Body of pancreas (tissue), 4 donors: ENCODE data around the gene IPPK.

Experiments used
- CTCF ChIP-seq, 7 experiments: fragments of 450-650 bp in 4 of 7; fragments of 200-600 bp in 3 of 7; sonication (generic) in 3 of 7; IDR thresholded peaks; one replicate each; pipeline ENCODE4 v1.5.1; 2016 to 2019; ENCODE audit warnings: antibody characterized with exemption in 7 of 7
- POLR2A ChIP-seq, 3 donors: fragments of 450-650 bp; IDR thresholded peaks; one replicate each; pipeline ENCODE4 v1.6.1; 2016; ENCODE audit warnings: antibody characterized with exemption in 3 of 3, mild to moderate bottlenecking in 2 of 3

- TF ChIP-seq CTCF (IDR thresholded peaks at IDR 0.05) = no peak
- no peak for TF ChIP-seq POLR2A (IDR thresholded peaks at IDR 0.05)
Observed at GRCh38 chr9:92680166-92681119, 10.5 kb upstream of the IPPK start.
